Measurements from ENCODE around the gene CDC25B.

- TF ChIP-seq EZH2phosphoT487 (IDR thresholded peaks at IDR 0.05; ENCODE audit: borderline replicate concordance) (no peak), CTCF (conservative IDR thresholded peaks at IDR 0.05; ENCODE audit: low read length) (no peak; the same call in 1 of the 2 replicates)
Observed at GRCh38 chr20:3767427-3768341, 28.4 kb upstream of the CDC25B start, which contains the start of gene ADISSP.
